Hepatocyte (in vitro differentiated cells): Measurements from ENCODE around the gene ABCC9. TPM values are rescaled to one million over a fixed set of nuclear protein-coding genes. Genes with fewer than 3 reads are reported as not detected.
"Not testable (repeated sequence)": the region's sequence is repeated elsewhere in the genome, so short reads cannot be mapped to it uniquely, and the experiment has no call there.

Experiments
- DNase-seq: peaks from one replicate; pipeline ENCODE4 v3.0.0-alpha.2; 2016; ENCODE audit warnings: low spot score
- H2AFZ ChIP-seq: fragments of 200-600 bp; sonication (generic); 2 replicates; pipeline ENCODE4 v1.6.0; 2016; ENCODE audit warnings: antibody characterized with exemption, mild to moderate bottlenecking
- H3K27ac ChIP-seq: fragments of 200-600 bp; sonication (generic); 2 replicates; pipeline ENCODE4 v1.5.1; 2016; ENCODE audit warnings: mild to moderate bottlenecking
- H3K27me3 ChIP-seq: fragments of 200-600 bp; sonication (generic); 2 replicates; pipeline ENCODE4 v1.6.1; 2016
- H3K36me3 ChIP-seq: fragments of 200-600 bp; sonication (generic); replicated peaks from 2 replicates; pipeline ENCODE4 v1.5.1; 2016; ENCODE audit warnings: low read depth; ENCODE audit not compliant: insufficient read depth
- H3K4me1 ChIP-seq: fragments of 200-600 bp; sonication (generic); 2 replicates; pipeline ENCODE4 v1.5.1; 2016; ENCODE audit warnings: mild to moderate bottlenecking, moderate library complexity; ENCODE audit not compliant: insufficient read depth
- H3K4me2 ChIP-seq: fragments of 200-600 bp; sonication (generic); 2 replicates; pipeline ENCODE4 v1.6.0; 2016
- H3K4me3 ChIP-seq: fragments of 200-600 bp; sonication (generic); 2 replicates; pipeline ENCODE4 v1.5.1; 2016; ENCODE audit warnings: mild to moderate bottlenecking
- H3K79me2 ChIP-seq: fragments of 200-600 bp; sonication (generic); 2 replicates; pipeline ENCODE4 v1.6.0; 2017; ENCODE audit warnings: mild to moderate bottlenecking
- H3K9me2 ChIP-seq: fragments of 200-600 bp; sonication (generic); replicated peaks from 2 replicates; pipeline ENCODE4 v1.6.0; 2017; ENCODE audit warnings: mild to moderate bottlenecking; ENCODE audit not compliant: insufficient read depth
- H3K9me3 ChIP-seq: fragments of 200-600 bp; sonication (generic); 2 replicates; pipeline ENCODE4 v1.5.1; 2016; ENCODE audit warnings: low read depth, mild to moderate bottlenecking
- H4K20me1 ChIP-seq: fragments of 200-600 bp; sonication (generic); 2 replicates; pipeline ENCODE4 v1.6.0; 2016; ENCODE audit warnings: mild to moderate bottlenecking; ENCODE audit not compliant: insufficient read depth, poor library complexity, severe bottlenecking
- CTCF ChIP-seq: fragments of 200-600 bp; sonication (generic); IDR thresholded peaks from 2 replicates; pipeline ENCODE4 v1.5.1; 2016; ENCODE audit warnings: antibody characterized with exemption, mild to moderate bottlenecking; ENCODE audit not compliant: poor library complexity
- EZH2 ChIP-seq: fragments of 200-600 bp; sonication (generic); IDR thresholded peaks from 2 replicates; pipeline ENCODE4 v1.6.1; 2016; ENCODE audit warnings: antibody characterized with exemption, mild to moderate bottlenecking, borderline replicate concordance
- EZH2phosphoT487 ChIP-seq: fragments of 200-600 bp; sonication (generic); IDR thresholded peaks from one replicate; pipeline ENCODE4 v1.6.1; 2018; ENCODE audit warnings: antibody characterized with exemption, mild to moderate bottlenecking, low read depth, moderate library complexity; ENCODE audit not compliant: unreplicated experiment, severe bottlenecking
- WGBS: methylation state at CpG from one replicate; pipeline ENCODE4 v1.1.6; 2016; ENCODE audit warnings: low lambda C conversion rate; ENCODE audit errors: missing lambda C conversion rate; 5-methylcytosine and 5-hydroxymethylcytosine counted together
- polyA plus RNA-seq: library from polyadenylated mRNA; unstranded; fragments of >200 nt; fragmentation: Nextera tagmentation; extraction: Ambion mirVana; gene quantifications from 2 replicates; pipeline ENCODE4 v1.2.1, GENCODE V29; 2016
- total RNA-seq: library from RNA; depleted of rRNA; stranded (reverse); fragments of >200 nt; gene quantifications from 2 replicates; pipeline ENCODE4 v1.2.3, GENCODE V29; 2014

ABCC9 gene
- total and polyA plus RNA-seq, 2 experiments from 2014 or later, result 0.68 to 10.0 TPM

GRCh38 chr12:21797539-21797938 lies 143.7 kb downstream of the ABCC9 start:
- H3K79me2 ChIP-seq, result no peaks in the 10 kb centered on the region
- H3K9me2 ChIP-seq, result no peaks in the 10 kb centered on the region
- H2AFZ ChIP-seq, result no peak overlapping the region
- H3K9me3 ChIP-seq, result no peaks in the 10 kb centered on the region
- H3K36me3 ChIP-seq, result no peaks in the 10 kb centered on the region
- no peaks in the 10 kb centered on the region for H4K20me1 ChIP-seq
- no peaks in the 10 kb centered on the region for H3K27me3 ChIP-seq
- DNase-seq, result no peak
- H3K4me3 ChIP-seq, result no peak overlapping the region
- H3K4me1 ChIP-seq, result no peaks in the 10 kb centered on the region
- no peak overlapping the region for H3K4me2 ChIP-seq
- 73% methylated on average over 1 of the region's 1 CpG for WGBS
- TF ChIP-seq EZH2, result no peak
- no peak for TF ChIP-seq CTCF
- no peak for TF ChIP-seq EZH2phosphoT487
- no peak overlapping the region for H3K27ac ChIP-seq

- H3K4me3 ChIP-seq, result no peak overlapping the region
- H3K27me3 ChIP-seq, result no peaks in the 10 kb centered on the region
- no peak overlapping the region for H2AFZ ChIP-seq
- TF ChIP-seq EZH2, result no peak
- no peak for TF ChIP-seq EZH2phosphoT487
- no peak for TF ChIP-seq CTCF
- no peaks in the 10 kb centered on the region for H3K4me1 ChIP-seq
- no peak for DNase-seq
- H3K27ac ChIP-seq, result no peak overlapping the region
- no peaks in the 10 kb centered on the region for H3K9me3 ChIP-seq
- no peaks in the 10 kb centered on the region for H3K79me2 ChIP-seq
- H3K4me2 ChIP-seq, result no peak overlapping the region
- H3K9me2 ChIP-seq, result no peaks in the 10 kb centered on the region
- no peaks in the 10 kb centered on the region for H4K20me1 ChIP-seq
- 95% methylated on average over 10 of the region's 10 CpGs for WGBS
- no peaks in the 10 kb centered on the region for H3K36me3 ChIP-seq
Measured at GRCh38 chr12:21795648-21796328, 145.4 kb downstream of the ABCC9 start.

GRCh38 chr12:21794807-21795595 lies 146.2 kb downstream of the ABCC9 start:
- H3K9me3 ChIP-seq, H3K4me1 ChIP-seq, H3K36me3 ChIP-seq, DNase-seq, H3K27ac ChIP-seq, H3K4me3 ChIP-seq, H3K27me3 ChIP-seq, H3K9me2 ChIP-seq, H2AFZ ChIP-seq, H3K79me2 ChIP-seq, H3K4me2 ChIP-seq, H4K20me1 ChIP-seq: not testable (repeated sequence)
- WGBS, result 81% methylated on average over 8 of the region's 8 CpGs

GRCh38 chr12:21789687-21790086 lies 151.5 kb downstream of the ABCC9 start:
- H3K4me3 ChIP-seq, H3K79me2 ChIP-seq, DNase-seq, H3K9me3 ChIP-seq, H3K4me2 ChIP-seq, H4K20me1 ChIP-seq, H3K9me2 ChIP-seq, H3K27me3 ChIP-seq, H3K27ac ChIP-seq, H2AFZ ChIP-seq, H3K4me1 ChIP-seq, H3K36me3 ChIP-seq: not testable (repeated sequence)
- WGBS, result 82% methylated on average over 4 of the region's 4 CpGs
